ENCODE data around the gene TGM2.

DNA sequence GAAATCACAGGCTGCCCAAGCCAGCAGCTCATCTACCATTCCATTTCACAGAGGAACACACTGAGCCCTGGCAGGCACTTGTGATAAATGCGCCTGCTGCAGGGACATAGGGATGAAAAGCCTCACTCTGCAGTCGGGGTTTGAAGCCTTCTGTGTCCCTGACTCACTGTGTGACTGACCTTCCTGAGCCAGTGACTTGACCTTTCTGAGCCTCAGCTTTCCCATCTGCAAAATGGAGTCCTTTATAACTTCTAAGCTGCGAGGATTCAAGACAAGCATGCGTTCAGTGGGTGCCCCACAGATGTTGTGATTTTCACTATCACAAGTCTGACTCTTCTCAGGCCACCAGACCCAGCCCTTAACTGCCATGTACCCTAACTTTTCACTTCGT is 5.5 kb downstream of the TGM2 start:
- TF ChIP-seq, protein P1, sequence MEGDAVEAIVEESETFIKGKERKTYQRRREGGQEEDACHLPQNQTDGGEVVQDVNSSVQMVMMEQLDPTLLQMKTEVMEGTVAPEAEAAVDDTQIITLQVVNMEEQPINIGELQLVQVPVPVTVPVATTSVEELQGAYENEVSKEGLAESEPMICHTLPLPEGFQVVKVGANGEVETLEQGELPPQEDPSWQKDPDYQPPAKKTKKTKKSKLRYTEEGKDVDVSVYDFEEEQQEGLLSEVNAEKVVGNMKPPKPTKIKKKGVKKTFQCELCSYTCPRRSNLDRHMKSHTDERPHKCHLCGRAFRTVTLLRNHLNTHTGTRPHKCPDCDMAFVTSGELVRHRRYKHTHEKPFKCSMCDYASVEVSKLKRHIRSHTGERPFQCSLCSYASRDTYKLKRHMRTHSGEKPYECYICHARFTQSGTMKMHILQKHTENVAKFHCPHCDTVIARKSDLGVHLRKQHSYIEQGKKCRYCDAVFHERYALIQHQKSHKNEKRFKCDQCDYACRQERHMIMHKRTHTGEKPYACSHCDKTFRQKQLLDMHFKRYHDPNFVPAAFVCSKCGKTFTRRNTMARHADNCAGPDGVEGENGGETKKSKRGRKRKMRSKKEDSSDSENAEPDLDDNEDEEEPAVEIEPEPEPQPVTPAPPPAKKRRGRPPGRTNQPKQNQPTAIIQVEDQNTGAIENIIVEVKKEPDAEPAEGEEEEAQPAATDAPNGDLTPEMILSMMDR (optimal IDR thresholded peaks at IDR 0.05 in 1 of 3, IDR thresholded peaks at IDR 0.05 in 1 of 3, conservative IDR thresholded peaks at IDR 0.05 in 1 of 3; ENCODE audit: extremely low read depth in 1 of 3, insufficient read depth in 2 of 3, low read length in 3 of 3), result no peak
- TF ChIP-seq EZH2 (IDR thresholded peaks at IDR 0.05; ENCODE audit: low read length), result no peak
